Panc1 (cell line): Measurements from ENCODE around the gene TSPAN4. TPM values are rescaled to one million over a fixed set of nuclear protein-coding genes. Genes with fewer than 3 reads are reported as not detected.

ENCODE experiments used
- ATAC-seq: fragments of 200-7000 bp; cut with Tn5 transposase; 2 replicates; pipeline ENCODE4 v1.9.1; 2020; ENCODE audit warnings: mild to moderate bottlenecking, moderate library complexity
- BruUV-seq: library from RNA; stranded (reverse); fragments of 400-500 nt; replicated peaks from 2 replicates; lab custom pipeline; 2021; lab: Mats Ljungman, UMichigan
- CTCF ChIA-PET: fragments of 300-600 bp; sonication (Branson Sonifier 250); formaldehyde crosslinking; loops from one replicate; lab custom pipeline; 2022; ENCODE audit warnings: antibody characterized with exemption; lab: Charles Lee
- POLR2A ChIA-PET: fragments of 300-600 bp; sonication (Branson Sonifier 250); formaldehyde crosslinking; loops from one replicate; lab custom pipeline; 2022; ENCODE audit warnings: antibody characterized with exemption; lab: Charles Lee
- DNase-seq: peaks from one replicate; pipeline ENCODE4 v3.0.0-alpha.2; 2010; ENCODE audit warnings: low read depth, low spot score
- H3K27ac ChIP-seq: 2 replicates; pipeline ENCODE4 v1.5.1; 2011; ENCODE audit warnings: mild to moderate bottlenecking, low read length, inconsistent platforms
- H3K27me3 ChIP-seq: fragments of 200-500 bp; sonication (Bioruptor generic); 2 replicates; pipeline ENCODE4 v1.6.0; 2014; ENCODE audit warnings: low read length, inconsistent platforms; ENCODE audit not compliant: control insufficient read depth, insufficient read depth
- H3K36me3 ChIP-seq: fragments of 200-500 bp; sonication (Bioruptor generic); 2 replicates; pipeline ENCODE4 v1.5.1; 2014; ENCODE audit warnings: inconsistent platforms, mild to moderate bottlenecking, low read length, moderate library complexity; ENCODE audit not compliant: control insufficient read depth, insufficient read depth
- H3K4me1 ChIP-seq: 2 replicates; pipeline ENCODE4 v1.5.1; 2011; ENCODE audit warnings: inconsistent platforms, mild to moderate bottlenecking, low read length, moderate library complexity; ENCODE audit not compliant: control insufficient read depth, insufficient read depth
- H3K4me3 ChIP-seq, 2 experiments: 2 replicates each; pipeline ENCODE4 v1.5.1; 2011 to 2012; ENCODE audit warnings: low read depth in 2 of 2, low read length in 2 of 2, mild to moderate bottlenecking in 2 of 2, inconsistent platforms in 1 of 2, moderate library complexity in 1 of 2
- H3K9me3 ChIP-seq: fragments of 200-500 bp; sonication (Bioruptor generic); 2 replicates; pipeline ENCODE4 v1.5.1; 2014; ENCODE audit warnings: low read depth, mild to moderate bottlenecking, inconsistent platforms, low read length, moderate library complexity; ENCODE audit not compliant: control insufficient read depth, insufficient read depth
- CTCF ChIP-seq: fragments of 450-650 bp; IDR thresholded peaks from 2 replicates; pipeline ENCODE4 v1.5.1; 2017; ENCODE audit warnings: mild to moderate bottlenecking
- POLR2AphosphoS5 ChIP-seq: IDR thresholded peaks from 2 replicates; pipeline ENCODE4 v1.6.1; 2012; ENCODE audit warnings: mild to moderate bottlenecking, low read depth, low read length, moderate library complexity
- SIN3A ChIP-seq: IDR thresholded peaks from 2 replicates; pipeline ENCODE4 v1.6.1; 2012; ENCODE audit warnings: low read depth, mild to moderate bottlenecking, low read length, moderate library complexity, borderline replicate concordance; ENCODE audit not compliant: insufficient read depth
- TCF7L2 ChIP-seq: IDR thresholded peaks from 2 replicates; pipeline ENCODE4 v1.6.1; 2011; ENCODE audit warnings: mild to moderate bottlenecking, low read depth, low read length, inconsistent platforms
- in situ Hi-C: cut with HindIII; loops from 2 replicates; pipeline ENCODE4 v1.10.0; 2016; ENCODE audit warnings: low sequenced_read_pairs, low pct_unique_long_range_greater_than_20kb
- intact Hi-C: fragments of 100-400 bp; cut with micrococcal nuclease; formaldehyde crosslinking; loops from one replicate; pipeline ENCODE4 v1.10.0; 2022; ENCODE audit not compliant: unreplicated experiment
- total RNA-seq: library from RNA; stranded (reverse); gene quantifications from one replicate; pipeline ENCODE4 v1.2.1, GENCODE V29; 2021; ENCODE audit not compliant: unreplicated experiment
- TF ChIP-seq, protein P1 (sequence below), 2 experiments: IDR thresholded peaks; 2 replicates each; pipeline ENCODE4 v1.6.1; 2011 to 2012; ENCODE audit warnings: low read depth in 2 of 2, control low read depth in 1 of 2, low read length in 1 of 2, mild to moderate bottlenecking in 1 of 2, moderate library complexity in 1 of 2; ENCODE audit not compliant: insufficient read depth in 1 of 2

TSPAN4 gene
- total RNA-seq, 1 experiment from 2014 or later, result 187 TPM

- ChIA-PET POLR2A (no interaction called here), CTCF (interaction anchor here (0.6 kb wide), 1 partner anchor 21 kb away, joined by 3 read pairs; no protein-coding TSS in a partner anchor)
- DNase-seq, result no peak
- Histone ChIP-seq H3K9me3 (no peaks in the 10 kb centered on the region), H3K4me3 (no peak overlapping the region), H3K27me3 (no peaks in the 10 kb centered on the region), H3K4me1 (peaks cover 41% of the 10 kb centered on the region), H3K27ac (no peak overlapping the region), H3K36me3 (no peaks in the 10 kb centered on the region)
- TF ChIP-seq, protein P1, sequence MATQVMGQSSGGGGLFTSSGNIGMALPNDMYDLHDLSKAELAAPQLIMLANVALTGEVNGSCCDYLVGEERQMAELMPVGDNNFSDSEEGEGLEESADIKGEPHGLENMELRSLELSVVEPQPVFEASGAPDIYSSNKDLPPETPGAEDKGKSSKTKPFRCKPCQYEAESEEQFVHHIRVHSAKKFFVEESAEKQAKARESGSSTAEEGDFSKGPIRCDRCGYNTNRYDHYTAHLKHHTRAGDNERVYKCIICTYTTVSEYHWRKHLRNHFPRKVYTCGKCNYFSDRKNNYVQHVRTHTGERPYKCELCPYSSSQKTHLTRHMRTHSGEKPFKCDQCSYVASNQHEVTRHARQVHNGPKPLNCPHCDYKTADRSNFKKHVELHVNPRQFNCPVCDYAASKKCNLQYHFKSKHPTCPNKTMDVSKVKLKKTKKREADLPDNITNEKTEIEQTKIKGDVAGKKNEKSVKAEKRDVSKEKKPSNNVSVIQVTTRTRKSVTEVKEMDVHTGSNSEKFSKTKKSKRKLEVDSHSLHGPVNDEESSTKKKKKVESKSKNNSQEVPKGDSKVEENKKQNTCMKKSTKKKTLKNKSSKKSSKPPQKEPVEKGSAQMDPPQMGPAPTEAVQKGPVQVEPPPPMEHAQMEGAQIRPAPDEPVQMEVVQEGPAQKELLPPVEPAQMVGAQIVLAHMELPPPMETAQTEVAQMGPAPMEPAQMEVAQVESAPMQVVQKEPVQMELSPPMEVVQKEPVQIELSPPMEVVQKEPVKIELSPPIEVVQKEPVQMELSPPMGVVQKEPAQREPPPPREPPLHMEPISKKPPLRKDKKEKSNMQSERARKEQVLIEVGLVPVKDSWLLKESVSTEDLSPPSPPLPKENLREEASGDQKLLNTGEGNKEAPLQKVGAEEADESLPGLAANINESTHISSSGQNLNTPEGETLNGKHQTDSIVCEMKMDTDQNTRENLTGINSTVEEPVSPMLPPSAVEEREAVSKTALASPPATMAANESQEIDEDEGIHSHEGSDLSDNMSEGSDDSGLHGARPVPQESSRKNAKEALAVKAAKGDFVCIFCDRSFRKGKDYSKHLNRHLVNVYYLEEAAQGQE (IDR thresholded peaks at IDR 0.05; ENCODE audit: insufficient read depth in 1 of 2, low read depth in 2 of 2, low read length in 1 of 2), result no peak
- 0 out of 2 replicates have a peak, but pooled peaks have one; percentile 21 for TF ChIP-seq POLR2AphosphoS5
- intact Hi-C loops (no loop called here), in situ Hi-C loops (no loop called here)
- BruUV-seq, result no TSS peak
- no peak for ATAC-seq
Measured at GRCh38 chr11:801097-801780, 41.4 kb upstream of the TSPAN4 start.

GRCh38 chr11:802018-802617 is 40.5 kb upstream of the TSPAN4 start:
- H3K27me3 ChIP-seq, result no peaks in the 10 kb centered on the region
- H3K27ac ChIP-seq, result no peak overlapping the region
- peaks cover 35% of the 10 kb centered on the region for H3K4me1 ChIP-seq
- ChIA-PET POLR2A (no interaction called here), CTCF (no interaction called here)
- no TSS peak for BruUV-seq
- ATAC-seq (no peak), DNase-seq (no peak)
- no peak overlapping the region for H3K4me3 ChIP-seq
- intact Hi-C loops (no loop called here), in situ Hi-C loops (no loop called here)
- H3K9me3 ChIP-seq, result no peaks in the 10 kb centered on the region
- TF ChIP-seq, protein P1 (IDR thresholded peaks at IDR 0.05; ENCODE audit: insufficient read depth in 1 of 2, low read depth in 2 of 2, low read length in 1 of 2), result no peak
- TF ChIP-seq SIN3A (no peak), TCF7L2 (no peak), CTCF (no peak), POLR2AphosphoS5 (no peak)
- no peaks in the 10 kb centered on the region for H3K36me3 ChIP-seq
